Activated T-helper 17 cell treated with anti-CD3 and anti-CD28 coated beads, Interleukin-2, amount 50 U/mL, for 72 hours (primary cell): Measurements from ENCODE around the gene CHMP1A. TPM values are rescaled to one million over a fixed set of nuclear protein-coding genes. Genes with fewer than 3 reads are reported as not detected.
A peak's percentile ranks its signal among the peaks of the same experiment; 100 is the strongest.
"Not testable (repeated sequence)": the region's sequence is repeated elsewhere in the genome, so short reads cannot be mapped to it uniquely, and the experiment has no call there.

Source experiments
- ATAC-seq: fragments of 150-1000 bp; cut with Tn5 transposase; replicated peaks from 2 replicates; pipeline ENCODE4 v1.10.0; 2021; ENCODE audit warnings: mild to moderate bottlenecking, moderate library complexity
- H3K27ac Mint-ChIP-seq: one replicate; pipeline ENCODE4 v1.8.0; 2022; ENCODE audit warnings: mixed read lengths
- H3K27me3 Mint-ChIP-seq: one replicate; pipeline ENCODE4 v1.8.0; 2022; ENCODE audit warnings: mixed read lengths
- H3K36me3 Mint-ChIP-seq: one replicate; pipeline ENCODE4 v1.8.0; 2022; ENCODE audit warnings: low read depth, mild to moderate bottlenecking, mixed read lengths
- H3K4me1 Mint-ChIP-seq: one replicate; pipeline ENCODE4 v1.8.0; 2022; ENCODE audit warnings: mixed read lengths
- H3K4me3 Mint-ChIP-seq: one replicate; pipeline ENCODE4 v1.8.0; 2022; ENCODE audit warnings: mild to moderate bottlenecking, mixed read lengths
- H3K9me3 Mint-ChIP-seq: one replicate; pipeline ENCODE4 v1.8.0; 2022; ENCODE audit warnings: mixed read lengths
- total RNA-seq, 2 donors: library from RNA; stranded (reverse); gene quantifications; one replicate each; pipeline ENCODE4 v1.2.3, GENCODE V29; 2022

Gene CHMP1A
- total RNA-seq, 2 donors from 2014 or later, result 63.8 to 95.6 TPM

DNA sequence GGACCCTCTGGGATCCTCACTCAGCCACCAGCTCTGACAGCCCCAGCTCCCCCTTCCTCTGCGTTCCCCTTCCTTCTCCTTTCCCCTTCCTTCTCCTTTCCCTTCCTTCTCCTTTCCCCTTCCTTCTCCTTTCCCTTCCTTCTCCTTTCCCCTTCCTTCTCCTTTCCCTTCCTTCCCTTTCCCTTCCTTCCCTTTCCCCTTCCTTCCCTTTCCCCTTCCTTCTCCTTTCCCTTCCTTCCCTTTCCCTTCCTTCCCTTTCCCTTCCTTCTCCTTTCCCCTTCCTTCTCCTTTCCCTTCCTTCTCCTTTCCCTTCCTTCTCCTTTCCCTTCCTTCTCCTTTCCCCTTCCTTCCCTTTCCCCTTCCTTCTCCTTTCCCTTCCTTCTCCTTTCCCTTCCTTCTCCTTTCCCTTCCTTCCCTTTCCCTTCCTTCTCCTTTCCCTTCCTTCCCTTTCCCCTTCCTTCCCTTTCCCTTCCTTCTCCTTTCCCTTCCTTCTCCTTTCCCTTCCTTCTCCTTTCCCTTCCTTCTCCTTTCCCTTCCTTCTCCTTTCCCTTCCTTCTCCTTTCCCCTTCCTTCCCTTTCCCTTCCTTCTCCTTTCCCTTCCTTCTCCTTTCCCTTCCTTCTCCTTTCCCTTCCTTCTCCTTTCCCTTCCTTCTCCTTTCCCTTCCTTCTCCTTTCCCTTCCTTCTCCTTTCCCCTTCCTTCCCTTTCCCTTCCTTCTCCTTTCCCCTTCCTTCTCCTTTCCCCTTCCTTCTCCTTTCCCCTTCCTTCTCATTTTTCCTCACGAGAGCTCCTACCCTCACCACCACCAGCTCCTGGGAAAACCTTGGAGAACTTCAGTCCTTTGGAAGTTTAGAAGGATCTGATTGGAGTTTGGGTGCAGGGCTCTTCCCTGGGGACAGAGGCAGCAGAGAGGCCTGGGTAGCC, 22.8 kb downstream of the CHMP1A start:
- not testable (repeated sequence) for H3K27ac Mint-ChIP-seq, ATAC-seq, H3K4me1 Mint-ChIP-seq, H3K9me3 Mint-ChIP-seq, H3K36me3 Mint-ChIP-seq, H3K4me3 Mint-ChIP-seq, H3K27me3 Mint-ChIP-seq

DNA sequence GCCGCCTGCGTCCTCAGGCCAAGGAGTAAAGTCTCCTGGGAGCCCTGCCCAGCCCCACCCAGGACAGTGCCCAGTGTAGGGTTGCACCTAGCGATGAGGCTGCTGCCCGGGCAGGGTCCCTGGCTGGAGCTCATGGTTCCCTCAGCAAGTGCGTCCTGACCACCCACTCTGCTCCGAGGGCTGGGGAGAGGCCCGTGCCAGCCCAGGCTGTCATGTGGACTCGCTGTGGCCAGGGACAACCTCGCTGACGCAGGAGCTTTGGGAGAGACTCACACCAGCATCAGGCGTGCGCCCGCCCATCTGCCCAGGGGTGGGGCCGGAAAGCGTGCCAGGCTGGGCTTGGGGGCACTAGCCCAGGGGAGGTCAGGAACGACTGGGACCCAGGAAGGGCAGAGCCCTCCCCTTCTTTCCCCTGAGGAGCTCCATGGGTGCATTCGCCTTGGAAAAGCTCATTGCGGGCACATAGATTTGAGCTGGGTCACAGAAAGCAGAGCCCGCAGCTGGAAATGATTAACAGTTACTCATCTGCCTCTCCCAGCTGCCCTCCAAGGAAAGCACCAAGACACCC, 24.4 kb downstream of the CHMP1A start:
- no peak for ATAC-seq
- Mint-ChIP-seq H3K9me3 (no peaks in the 10 kb centered on the region), H3K36me3 (no peaks in the 10 kb centered on the region), H3K27me3 (no peaks in the 10 kb centered on the region), H3K4me1 (no peaks in the 10 kb centered on the region), H3K4me3 (no peak overlapping the region), H3K27ac (no peak overlapping the region)

DNA sequence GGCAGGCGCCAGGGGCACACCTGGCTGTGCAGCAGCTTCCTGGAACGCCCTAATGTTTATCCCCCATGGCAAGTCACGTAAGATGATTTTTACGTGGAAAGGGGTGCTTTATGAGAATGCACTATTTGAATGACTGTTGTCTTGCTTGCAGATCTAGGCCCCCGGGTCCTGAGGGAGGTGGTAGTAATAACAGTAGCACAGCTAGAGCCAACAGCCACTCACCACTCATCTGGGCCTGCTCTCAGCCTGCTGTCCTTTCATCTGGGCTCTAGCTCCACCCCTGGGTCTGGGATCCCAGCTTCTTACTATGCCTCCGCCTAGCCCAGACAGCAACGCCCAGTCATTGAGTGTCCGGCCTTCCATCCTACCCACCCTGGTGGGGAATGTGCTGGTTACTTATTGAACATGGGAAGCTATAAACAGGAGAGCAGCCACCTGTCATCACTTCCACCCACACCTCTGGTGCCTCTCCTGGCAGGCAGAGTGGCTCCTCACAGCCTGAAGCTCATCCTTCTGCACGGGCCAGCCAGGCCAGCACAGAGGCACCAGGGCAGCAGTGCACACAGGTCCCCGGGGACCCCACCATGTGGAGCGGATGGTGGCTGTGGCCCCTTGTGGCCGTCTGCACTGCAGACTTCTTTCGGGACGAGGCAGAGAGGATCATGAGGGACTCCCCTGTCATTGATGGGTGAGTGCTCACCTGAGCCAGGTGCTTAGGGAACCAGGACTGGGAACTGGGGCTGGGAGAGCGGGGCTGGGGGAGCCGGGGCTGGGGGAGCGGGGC, 27.5 kb downstream of the CHMP1A start:
- Mint-ChIP-seq H3K4me3 (no peak overlapping the region), H3K27ac (no peak overlapping the region), H3K27me3 (no peaks in the 10 kb centered on the region), H3K9me3 (no peaks in the 10 kb centered on the region), H3K36me3 (no peaks in the 10 kb centered on the region), H3K4me1 (no peaks in the 10 kb centered on the region)
- ATAC-seq, result peak; percentile 21

DNA sequence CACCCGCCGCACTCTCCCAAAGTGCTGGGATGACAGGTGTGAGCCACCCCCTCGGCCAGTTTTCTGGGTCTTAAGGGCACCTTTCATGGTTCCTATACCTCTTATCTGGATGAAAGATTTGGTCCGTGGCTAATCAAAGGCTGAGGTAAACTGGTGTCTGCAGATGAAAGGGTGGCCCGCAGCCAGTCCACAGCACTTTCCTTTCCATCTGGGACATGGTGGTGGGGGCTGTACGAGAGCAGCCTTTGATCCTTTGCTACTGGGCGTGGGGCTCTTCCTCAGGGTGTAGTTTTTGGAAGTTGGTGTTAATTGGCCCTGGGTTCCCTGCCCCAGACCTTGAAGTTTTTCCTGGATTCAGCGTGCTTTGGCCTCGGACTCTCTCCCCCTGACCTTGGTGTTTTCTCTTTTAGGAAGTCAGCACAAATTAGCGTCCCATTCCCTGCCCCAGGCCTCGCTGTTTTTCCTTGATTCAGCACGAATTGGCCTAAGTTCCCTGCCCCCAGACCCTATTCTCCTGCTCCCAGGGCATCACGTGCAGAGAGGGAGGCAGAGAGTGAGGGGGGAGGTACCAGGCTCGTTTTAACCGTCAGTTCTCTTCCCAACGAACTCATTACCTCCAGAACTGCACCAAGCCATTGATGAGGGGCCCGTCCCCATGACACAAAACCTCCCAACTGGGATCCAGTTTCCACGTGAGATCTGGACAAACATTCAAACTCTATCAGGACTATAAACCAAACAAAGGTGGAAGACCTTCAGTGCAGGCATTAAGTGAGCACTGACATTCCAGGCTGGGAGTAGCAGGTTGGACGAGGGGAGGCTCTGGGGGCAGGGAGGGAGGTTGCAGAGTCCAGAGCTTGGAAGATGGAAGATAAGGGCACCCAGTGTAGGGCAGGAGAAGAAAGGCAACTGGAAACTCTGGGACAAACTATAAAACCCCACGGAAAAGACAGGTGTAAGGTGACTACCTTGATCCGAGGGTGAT, 32.4 kb downstream of the CHMP1A start:
- Mint-ChIP-seq H3K4me3 (no peak overlapping the region), H3K36me3 (no peaks in the 10 kb centered on the region), H3K9me3 (no peaks in the 10 kb centered on the region), H3K4me1 (peaks cover 4% of the 10 kb centered on the region), H3K27me3 (peaks cover 8% of the 10 kb centered on the region), H3K27ac (no peak overlapping the region)
- no peak for ATAC-seq

DNA sequence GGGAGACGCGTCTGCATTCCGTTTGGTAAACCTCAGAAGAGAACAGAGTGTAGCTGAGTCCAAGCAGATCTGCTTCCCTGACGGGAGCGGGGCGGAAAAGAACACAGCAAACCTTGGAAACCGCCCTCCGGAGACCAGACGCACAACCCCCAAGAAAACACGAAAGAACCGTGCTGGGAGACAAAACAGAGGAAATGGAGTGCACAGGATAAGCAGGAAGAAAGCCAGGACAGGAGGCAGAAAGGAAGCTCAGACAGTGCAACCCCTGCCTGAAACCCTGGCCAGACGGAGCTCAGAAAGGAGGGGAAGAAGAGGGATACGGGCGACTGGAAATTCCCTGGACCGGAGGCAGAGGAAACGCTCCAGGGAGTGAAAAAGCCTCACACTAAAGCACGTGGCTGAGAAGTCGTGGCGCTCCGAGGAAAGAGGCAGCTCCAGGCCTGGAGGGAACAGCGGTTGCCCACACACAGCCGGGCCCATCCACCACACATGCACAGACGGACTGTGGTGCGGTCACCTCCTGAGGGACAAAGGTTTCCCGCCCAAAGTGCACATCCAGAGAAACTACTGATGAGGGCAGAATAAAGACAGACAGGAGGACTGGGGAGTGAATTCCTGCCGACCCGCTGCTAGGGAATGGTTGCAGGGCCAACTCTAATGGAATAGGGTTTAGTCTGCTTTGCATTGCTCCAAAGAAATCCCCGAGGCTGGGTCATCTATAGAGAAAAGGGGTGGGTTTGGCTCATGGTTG, 33.8 kb downstream of the CHMP1A start:
- H3K9me3 Mint-ChIP-seq, result no peaks in the 10 kb centered on the region
- ATAC-seq, result no peak
- H3K27me3 Mint-ChIP-seq, result peaks cover 8% of the 10 kb centered on the region
- no peak overlapping the region for H3K27ac Mint-ChIP-seq
- no peaks in the 10 kb centered on the region for H3K36me3 Mint-ChIP-seq
- H3K4me1 Mint-ChIP-seq, result peaks cover 4% of the 10 kb centered on the region
- no peak overlapping the region for H3K4me3 Mint-ChIP-seq

DNA sequence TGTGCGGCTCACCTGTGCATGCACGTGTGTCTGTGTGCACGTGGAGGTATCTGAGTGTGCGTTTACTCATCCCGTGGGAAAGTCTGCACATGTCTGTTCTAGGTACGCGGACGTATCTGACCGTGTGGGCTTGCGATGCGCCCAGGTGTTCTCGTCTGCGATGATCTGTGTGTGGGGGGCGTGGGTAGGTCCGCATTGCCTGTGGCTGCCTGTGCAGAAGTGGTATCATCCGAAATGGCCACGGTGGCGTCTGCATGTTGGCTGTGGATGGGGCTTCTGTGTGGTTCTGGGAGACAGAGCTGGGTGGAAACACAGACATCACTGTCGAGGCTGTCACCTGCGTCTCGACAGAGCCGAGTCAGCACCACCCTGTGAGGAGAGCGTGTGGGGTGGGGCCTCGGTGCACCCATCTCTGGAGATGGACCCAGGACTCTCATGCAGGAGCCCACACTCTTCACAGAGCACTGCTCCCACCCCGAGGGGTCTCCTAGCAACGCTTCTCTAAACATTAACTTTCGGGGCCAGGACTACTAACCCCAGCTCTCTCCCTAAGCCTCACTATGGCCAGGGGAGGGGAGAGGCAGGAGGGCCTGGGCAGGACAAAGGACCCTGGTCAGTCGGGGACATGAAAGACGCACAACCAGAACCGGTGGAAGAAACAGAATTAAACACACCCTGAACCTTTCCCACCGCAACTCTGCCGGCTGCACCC, 35.7 kb downstream of the CHMP1A start:
- H3K4me1 Mint-ChIP-seq, result peaks cover 4% of the 10 kb centered on the region
- no peak for ATAC-seq
- no peaks in the 10 kb centered on the region for H3K9me3 Mint-ChIP-seq
- peaks cover 8% of the 10 kb centered on the region for H3K27me3 Mint-ChIP-seq
- H3K36me3 Mint-ChIP-seq, result no peaks in the 10 kb centered on the region
- no peak overlapping the region for H3K27ac Mint-ChIP-seq
- no peak overlapping the region for H3K4me3 Mint-ChIP-seq

DNA sequence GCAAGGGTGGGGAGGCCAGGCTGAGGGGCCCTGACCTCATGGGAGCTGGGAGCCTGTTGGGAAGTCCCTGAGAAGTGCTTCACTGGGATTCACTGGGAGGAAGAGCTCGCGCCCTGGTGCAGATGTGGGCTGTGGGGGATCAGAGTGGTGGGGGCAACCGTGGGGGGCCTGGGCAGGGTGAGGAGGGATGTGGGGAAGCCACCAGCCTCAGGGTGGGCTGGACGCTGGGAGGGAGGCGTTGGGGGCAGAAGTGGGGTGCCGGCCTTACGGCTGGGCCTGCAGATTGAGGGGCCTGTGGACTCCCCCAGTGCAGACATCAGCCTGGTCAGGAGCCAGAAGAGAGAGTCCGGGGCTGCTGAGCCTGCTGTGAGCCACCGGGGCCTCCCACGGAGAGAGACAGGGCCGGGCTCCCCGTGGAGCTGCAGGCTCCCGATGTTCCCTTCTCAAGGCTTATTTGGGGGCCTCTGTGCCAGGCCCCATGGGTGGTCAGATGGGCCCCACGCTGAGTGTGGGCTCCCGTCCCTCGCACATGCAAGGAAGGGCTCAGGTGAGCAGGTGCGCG, 36.3 kb downstream of the CHMP1A start:
- no peak overlapping the region for H3K4me3 Mint-ChIP-seq
- H3K4me1 Mint-ChIP-seq, result peaks cover 10% of the 10 kb centered on the region
- peaks cover 8% of the 10 kb centered on the region for H3K27me3 Mint-ChIP-seq
- no peak overlapping the region for H3K27ac Mint-ChIP-seq
- no peaks in the 10 kb centered on the region for H3K9me3 Mint-ChIP-seq
- no peaks in the 10 kb centered on the region for H3K36me3 Mint-ChIP-seq
- ATAC-seq, result no peak

DNA sequence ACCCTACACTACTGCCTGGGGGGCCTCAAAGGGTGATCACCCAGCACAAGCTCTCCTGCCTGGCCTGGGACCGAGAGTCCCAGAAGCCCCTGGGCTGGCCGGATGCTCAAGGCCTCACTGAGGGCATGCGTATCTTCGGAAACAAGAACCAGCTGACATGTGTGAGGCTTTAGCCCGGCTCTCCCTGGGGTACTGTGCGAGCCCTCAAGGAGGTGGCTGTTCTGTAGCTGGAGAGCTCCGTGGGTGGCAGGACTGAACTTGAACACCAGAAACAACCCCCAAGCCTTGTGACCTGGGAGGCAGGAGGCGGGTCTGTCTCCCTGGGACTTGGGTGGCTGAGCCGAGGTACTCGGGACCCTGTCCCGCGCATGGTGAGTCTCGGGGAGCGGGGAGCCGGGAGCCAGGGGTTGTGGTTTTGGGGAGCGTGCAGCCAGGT, 37.1 kb downstream of the CHMP1A start:
- no peak for ATAC-seq
- peaks cover 8% of the 10 kb centered on the region for H3K27me3 Mint-ChIP-seq
- H3K9me3 Mint-ChIP-seq, result no peaks in the 10 kb centered on the region
- no peaks in the 10 kb centered on the region for H3K36me3 Mint-ChIP-seq
- peaks cover 10% of the 10 kb centered on the region for H3K4me1 Mint-ChIP-seq
- H3K27ac Mint-ChIP-seq, result no peak overlapping the region
- H3K4me3 Mint-ChIP-seq, result no peak overlapping the region

DNA sequence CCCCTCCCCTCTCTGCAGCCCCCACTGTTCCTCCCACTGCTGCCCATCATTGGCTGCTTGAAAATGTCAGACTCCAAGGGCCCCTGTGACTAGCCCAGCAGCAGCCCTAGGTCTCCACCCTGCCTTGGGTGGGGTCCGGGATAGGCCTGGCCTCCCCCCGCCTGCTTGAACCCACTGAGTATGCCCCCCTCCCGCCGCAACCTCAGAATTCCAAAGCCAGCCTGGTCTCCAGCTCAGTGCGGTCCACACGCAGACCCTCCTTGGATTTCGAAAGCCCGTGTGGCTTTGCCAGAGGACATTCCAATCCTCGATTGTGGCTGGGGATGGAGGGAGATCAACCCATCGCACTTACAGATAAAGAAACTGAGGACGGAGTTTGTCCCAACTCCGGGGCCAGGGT, 37.7 kb downstream of the CHMP1A start:
- H3K4me1 Mint-ChIP-seq, result peaks cover 10% of the 10 kb centered on the region
- no peaks in the 10 kb centered on the region for H3K36me3 Mint-ChIP-seq

DNA sequence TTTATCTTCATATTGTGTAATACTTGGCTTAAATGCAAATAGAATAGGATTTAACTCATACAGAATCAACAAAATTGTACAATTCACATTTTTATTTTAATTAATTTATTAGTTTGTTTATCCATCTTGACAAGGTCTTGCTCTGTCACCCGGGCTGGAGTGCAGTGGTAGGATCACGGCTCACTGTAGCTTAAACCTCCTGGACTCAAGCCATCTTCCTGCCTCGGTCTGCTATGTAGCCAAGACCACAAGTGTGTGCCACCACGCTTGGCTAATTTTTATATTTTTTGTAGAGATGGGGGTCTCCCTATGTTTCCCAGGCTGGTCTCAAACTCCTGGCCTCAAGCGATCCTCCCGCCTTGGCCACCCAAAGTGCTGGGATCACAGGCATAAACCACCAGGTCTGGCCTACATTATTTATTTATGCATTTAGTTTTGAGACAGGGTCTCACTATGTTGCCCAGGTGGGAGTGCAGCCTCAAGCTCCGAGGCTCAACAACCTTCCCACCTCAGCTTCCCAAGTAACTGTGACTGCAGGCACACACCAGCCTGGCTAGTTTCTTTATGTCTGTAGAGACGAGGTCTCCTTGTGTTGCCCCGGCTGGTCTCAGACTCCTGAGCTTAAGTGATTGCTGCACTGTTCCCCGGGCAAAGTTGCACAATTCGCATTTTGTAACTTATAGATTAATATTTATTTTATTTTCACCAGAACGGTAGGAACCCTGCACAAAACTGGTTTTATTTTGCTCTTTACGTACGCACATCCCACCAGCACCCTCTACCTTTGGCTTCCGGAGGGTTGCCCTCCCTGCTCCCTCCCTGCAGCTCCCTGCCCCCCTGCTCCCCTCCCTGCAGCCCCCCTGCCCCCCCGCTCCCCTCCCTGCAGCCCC, 39.2 kb downstream of the CHMP1A start:
- no peak overlapping the region for H3K27ac Mint-ChIP-seq
- no peak for ATAC-seq
- H3K4me3 Mint-ChIP-seq, result no peak overlapping the region
- H3K27me3 Mint-ChIP-seq, result peaks cover under 1% of the 10 kb centered on the region
- no peaks in the 10 kb centered on the region for H3K36me3 Mint-ChIP-seq
- peaks cover 6% of the 10 kb centered on the region for H3K4me1 Mint-ChIP-seq
- no peaks in the 10 kb centered on the region for H3K9me3 Mint-ChIP-seq

More for the DNA sequence above, 37.7 kb downstream of the CHMP1A start:
- no peak for ATAC-seq
- Mint-ChIP-seq H3K27ac (no peak overlapping the region), H3K27me3 (peaks cover 8% of the 10 kb centered on the region), H3K9me3 (no peaks in the 10 kb centered on the region), H3K4me3 (no peak overlapping the region)

DNA sequence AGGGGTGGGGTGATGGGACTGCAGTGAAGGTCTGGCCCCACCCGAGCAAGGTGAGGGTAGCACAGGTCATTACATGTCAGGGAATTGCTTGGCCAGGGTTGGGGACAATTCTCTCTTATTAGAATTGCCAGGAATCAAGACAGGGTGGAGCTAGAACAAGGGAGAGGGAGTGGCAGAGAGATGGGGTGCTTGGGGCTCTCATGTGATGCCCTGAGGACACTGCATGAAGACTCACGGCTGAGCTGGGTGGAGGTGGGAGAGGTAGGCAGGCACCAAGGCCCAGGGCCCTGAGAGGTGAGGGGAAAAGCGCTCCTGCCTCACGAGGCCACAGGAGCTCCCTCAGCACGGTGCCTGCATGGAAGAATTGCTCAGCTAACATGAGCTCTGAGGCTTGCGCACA, 40.5 kb downstream of the CHMP1A start:
- no peaks in the 10 kb centered on the region for H3K36me3 Mint-ChIP-seq
- H3K9me3 Mint-ChIP-seq, result no peaks in the 10 kb centered on the region
- peaks cover 12% of the 10 kb centered on the region for H3K4me1 Mint-ChIP-seq
- H3K27me3 Mint-ChIP-seq, result no peaks in the 10 kb centered on the region
- H3K4me3 Mint-ChIP-seq, result no peak overlapping the region
- H3K27ac Mint-ChIP-seq, result peak overlapping the region; percentile 83
- no peak for ATAC-seq

DNA sequence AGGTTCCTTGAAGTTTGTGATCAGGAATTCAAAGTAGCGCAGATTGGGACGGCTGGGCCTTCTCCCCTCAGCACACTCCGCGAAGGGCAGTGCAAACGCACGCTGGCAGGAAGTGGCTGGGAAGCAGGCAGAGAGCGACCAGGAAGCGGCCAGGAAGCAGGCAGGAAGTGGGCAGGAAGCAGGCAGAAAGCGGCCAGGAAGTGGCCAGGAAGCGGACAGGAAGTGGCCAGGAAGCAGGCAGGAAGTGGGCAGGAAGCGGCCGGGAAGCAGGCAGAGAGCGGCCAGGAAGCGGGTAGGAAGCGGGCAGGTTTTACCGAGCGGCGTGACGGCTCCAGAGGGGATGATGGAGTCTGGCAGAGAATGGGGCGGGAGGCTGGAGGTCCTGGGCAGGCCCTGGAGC, 40.9 kb downstream of the CHMP1A start:
- ATAC-seq, result no peak
- peak overlapping the region; percentile 83 for H3K27ac Mint-ChIP-seq
- no peaks in the 10 kb centered on the region for H3K36me3 Mint-ChIP-seq
- peaks cover 12% of the 10 kb centered on the region for H3K4me1 Mint-ChIP-seq
- no peaks in the 10 kb centered on the region for H3K27me3 Mint-ChIP-seq
- no peaks in the 10 kb centered on the region for H3K9me3 Mint-ChIP-seq
- no peak overlapping the region for H3K4me3 Mint-ChIP-seq
